Measurements from ENCODE around the gene UMODL1.

GRCh38 chr21:42106425-42106824, 35.3 kb downstream of the UMODL1 start:
- no peak for TF ChIP-seq CTCF (tag by site-specific recombination; IDR thresholded peaks at IDR 0.05)
- no peak for TF ChIP-seq ZNF133 (tag by site-specific recombination; IDR thresholded peaks at IDR 0.05)
- TF ChIP-seq ZBTB8A (tag by site-specific recombination; IDR thresholded peaks at IDR 0.05) = no peak
- no peak for TF ChIP-seq ZNF76 (tag by site-specific recombination; IDR thresholded peaks at IDR 0.05; ENCODE audit: borderline replicate concordance, low read depth)
- no peak for TF ChIP-seq ZBTB10 (tag by site-specific recombination; IDR thresholded peaks at IDR 0.05)
- no peak for TF ChIP-seq PATZ1 (tag by site-specific recombination; IDR thresholded peaks at IDR 0.05)
- TF ChIP-seq ZFP3 (tag by site-specific recombination; IDR thresholded peaks at IDR 0.05; ENCODE audit: low read depth) = no peak
- TF ChIP-seq KLF9 (tag by site-specific recombination; IDR thresholded peaks at IDR 0.05; ENCODE audit: low read depth) = no peak
- TF ChIP-seq ZNF654 (tag by site-specific recombination; IDR thresholded peaks at IDR 0.05; ENCODE audit: low read depth) = no peak
- no peak for TF ChIP-seq ZNF768 (tag by site-specific recombination; IDR thresholded peaks at IDR 0.05)
- no peak for TF ChIP-seq PBX3 (CRISPR knock-in tag; IDR thresholded peaks at IDR 0.05)
- TF ChIP-seq ZBTB1 (tag by site-specific recombination; IDR thresholded peaks at IDR 0.05) = no peak
- no peak for TF ChIP-seq ZNF354C (tag by site-specific recombination; IDR thresholded peaks at IDR 0.05; ENCODE audit: borderline replicate concordance, low read depth)

Data from HEK293 (cell line).